Measurements from ENCODE around the gene PGC.

Gene PGC

DNA sequence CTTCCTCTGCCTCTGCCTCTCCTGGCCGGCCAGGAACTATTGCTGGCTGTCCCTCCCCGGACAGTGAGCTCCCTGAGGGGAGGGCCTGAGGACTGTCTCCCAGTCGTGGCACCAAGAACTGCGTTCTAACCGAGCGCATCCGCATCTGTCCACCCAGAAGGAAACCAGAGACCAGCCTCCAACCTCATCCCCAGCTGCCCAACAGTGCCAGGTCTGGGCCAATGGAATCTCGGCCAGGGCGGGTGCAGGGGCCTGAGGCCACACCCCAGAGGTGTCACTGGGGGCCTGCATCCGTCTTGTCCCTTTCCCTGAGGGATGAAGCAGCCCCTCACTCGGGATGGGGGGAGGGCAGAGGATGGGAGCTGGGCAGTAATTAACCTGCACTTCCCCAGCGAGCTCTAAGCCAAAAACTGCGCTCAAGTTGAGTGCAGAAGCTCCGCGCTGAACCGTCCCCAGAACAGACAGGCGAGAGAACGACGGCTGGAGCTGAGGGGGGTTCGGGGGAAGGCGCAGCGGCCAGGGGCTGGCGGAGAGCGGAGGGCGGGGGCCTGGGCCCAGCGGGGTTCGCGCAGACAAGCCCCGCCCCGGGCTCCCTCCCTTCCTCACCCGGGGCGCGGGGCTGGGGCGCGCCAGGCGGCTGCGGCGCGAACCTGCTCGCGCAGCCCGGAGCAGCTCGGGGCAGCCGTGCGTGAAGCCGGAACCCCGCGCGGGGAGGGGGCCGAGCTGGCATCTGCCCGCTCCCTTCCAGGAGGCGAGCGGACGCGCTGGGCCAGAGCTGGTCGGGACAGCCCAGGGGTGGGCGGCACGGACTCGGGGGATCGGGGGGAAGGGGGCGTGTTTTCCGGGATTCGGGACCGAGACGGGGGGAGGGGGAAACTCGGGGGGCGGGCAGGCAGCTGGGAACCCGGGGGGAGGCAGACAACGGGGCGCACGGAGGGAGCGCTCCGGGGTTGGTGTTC lies 13.2 kb downstream of the PGC start:
- TF ChIP-seq, protein P1, sequence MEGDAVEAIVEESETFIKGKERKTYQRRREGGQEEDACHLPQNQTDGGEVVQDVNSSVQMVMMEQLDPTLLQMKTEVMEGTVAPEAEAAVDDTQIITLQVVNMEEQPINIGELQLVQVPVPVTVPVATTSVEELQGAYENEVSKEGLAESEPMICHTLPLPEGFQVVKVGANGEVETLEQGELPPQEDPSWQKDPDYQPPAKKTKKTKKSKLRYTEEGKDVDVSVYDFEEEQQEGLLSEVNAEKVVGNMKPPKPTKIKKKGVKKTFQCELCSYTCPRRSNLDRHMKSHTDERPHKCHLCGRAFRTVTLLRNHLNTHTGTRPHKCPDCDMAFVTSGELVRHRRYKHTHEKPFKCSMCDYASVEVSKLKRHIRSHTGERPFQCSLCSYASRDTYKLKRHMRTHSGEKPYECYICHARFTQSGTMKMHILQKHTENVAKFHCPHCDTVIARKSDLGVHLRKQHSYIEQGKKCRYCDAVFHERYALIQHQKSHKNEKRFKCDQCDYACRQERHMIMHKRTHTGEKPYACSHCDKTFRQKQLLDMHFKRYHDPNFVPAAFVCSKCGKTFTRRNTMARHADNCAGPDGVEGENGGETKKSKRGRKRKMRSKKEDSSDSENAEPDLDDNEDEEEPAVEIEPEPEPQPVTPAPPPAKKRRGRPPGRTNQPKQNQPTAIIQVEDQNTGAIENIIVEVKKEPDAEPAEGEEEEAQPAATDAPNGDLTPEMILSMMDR (IDR thresholded peaks at IDR 0.05), result no peak

DNA sequence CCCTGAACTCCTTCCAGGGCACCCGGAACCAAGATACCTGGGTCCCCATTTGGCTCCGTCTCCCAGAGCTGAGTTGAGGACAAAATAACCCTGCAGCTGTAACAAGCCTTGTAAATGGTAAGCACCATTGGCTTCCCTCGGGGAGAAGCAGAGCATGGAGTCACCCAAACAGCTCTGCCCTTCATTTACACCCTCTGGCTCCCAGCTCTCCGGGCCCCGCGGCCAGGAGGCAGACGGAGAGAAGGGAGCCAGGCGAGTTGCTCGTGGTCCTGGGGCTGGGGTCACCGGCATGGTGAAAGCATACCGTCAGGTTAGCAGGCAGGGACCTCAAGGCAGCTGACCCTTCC lies 13.9 kb downstream of the PGC start:
- TF ChIP-seq, protein P1 (IDR thresholded peaks at IDR 0.05), result no peak

DNA sequence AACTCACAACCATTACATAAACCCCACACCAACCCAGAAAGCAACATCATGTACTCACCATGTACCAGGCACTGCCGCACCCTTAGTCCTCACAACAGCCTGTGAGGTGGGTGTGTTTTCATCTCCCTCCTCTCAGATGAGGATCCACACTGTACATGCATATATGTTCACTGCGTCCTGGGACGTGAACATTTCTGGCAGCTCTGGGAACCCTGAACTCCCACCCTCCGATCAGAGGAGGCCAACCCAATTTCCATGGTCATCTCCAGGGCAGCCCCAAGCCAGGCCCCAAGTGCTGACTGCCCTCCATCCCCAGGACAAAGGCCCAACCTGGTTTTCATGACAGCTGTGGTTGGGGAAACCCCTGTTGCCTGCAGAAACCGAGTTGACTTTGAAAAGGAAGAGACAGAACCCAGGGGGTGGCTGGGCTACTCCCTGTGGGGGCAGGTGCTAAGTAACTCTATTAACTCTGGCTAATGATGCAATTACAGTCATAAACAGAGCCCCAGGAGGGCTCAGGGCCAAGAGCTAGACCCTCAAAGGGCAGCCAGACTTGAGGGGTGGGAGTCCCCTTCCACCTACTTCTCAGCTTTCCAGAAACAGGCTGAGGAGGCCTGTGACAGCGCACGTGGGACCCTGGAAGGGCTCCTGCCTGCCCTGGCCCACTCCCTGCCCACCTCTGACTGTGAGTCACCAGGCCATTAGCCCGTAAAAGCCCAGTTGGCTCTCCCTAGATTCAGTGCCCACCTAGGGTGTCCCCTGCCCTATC lies 14.4 kb downstream of the PGC start:
- TF ChIP-seq, protein P1 (IDR thresholded peaks at IDR 0.05), result no peak

DNA sequence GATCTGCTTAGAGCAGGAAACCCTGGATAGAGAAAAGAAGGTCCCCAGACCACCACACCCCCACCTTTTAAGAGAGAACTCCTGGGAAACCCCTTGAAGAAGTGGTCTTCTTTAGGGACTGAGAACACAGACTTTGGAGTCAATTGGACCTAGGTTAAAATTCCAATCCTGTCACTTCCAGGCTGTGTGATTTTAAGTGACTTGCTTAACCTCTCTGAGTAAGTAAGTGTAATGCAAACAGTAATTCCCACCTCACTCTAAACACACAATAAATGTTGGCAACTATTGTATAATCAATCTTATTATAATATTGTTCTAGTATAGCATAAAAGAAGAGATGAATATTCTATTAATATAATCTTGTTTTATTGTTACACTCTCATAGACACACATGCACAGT lies 15.0 kb downstream of the PGC start:
- TF ChIP-seq, protein P1 (IDR thresholded peaks at IDR 0.05), result no peak

DNA sequence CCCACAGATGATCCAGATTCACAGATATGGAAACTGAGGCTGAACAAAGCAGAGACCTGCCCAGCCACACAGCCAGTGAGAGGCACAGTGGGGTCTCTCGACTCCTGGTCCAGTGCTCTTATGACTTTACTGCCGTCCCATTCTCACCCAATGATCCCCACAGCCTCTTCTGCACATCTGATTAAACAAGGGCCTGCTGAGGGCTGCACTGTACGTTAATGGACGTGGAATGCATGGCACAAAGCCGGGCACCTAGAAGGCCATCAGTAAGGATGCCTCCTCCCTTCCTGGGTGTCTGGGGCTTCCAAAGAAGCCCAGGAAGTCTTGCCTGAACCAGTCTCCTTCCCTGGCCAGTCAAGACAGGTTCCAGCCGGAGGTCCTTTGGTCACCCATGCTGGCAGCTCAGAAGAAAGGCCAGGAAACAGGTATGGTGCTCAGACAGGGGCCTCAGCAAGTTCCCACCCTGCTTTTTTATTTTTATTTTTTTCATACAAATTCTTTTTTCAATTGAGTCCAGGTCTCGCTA lies 15.6 kb downstream of the PGC start:
- TF ChIP-seq, protein P1 (IDR thresholded peaks at IDR 0.05), result no peak

DNA sequence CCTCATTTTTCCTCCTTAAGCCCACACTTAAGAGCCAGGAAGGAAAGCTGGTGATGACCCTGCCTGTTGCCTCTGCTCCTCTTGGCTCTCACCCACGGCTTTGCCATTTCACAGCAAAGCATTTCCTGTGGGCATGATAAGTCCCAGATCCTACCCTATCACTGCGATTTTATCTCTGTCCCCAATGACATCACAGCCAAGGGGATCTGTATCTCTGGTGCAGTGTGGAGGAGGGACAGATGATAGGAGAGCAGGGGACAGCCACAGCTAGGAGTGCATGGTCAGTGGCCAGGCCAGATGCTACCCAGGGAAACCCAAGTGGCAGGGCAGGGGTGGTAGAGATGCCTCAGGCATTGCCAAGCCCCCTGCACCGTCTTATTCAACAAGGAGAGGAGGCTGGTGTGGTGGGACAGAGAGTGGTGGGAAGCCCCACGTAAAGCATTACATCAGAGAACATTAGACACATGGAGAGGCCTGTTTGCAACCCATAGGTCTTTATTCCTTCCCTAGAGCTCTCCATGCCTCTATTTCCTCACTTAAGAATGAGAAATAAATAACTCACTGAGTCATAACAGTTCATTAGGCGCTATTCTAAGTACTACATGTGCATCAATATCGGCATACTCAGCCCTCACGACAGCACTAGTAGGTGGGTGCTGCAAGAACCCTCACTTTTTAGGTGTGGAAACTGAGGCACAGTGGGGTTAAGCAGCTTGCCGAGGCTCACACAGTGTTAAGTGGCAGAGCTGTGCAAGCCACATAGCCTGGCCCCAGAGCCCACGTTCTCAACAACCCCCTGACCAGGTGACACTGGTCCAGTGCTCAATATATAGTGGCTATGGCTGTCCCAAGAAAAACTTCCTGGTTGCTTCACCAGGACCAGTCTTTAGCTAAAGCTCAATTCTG lies 16.4 kb downstream of the PGC start:
- TF ChIP-seq, protein P1 (IDR thresholded peaks at IDR 0.05), result no peak

DNA sequence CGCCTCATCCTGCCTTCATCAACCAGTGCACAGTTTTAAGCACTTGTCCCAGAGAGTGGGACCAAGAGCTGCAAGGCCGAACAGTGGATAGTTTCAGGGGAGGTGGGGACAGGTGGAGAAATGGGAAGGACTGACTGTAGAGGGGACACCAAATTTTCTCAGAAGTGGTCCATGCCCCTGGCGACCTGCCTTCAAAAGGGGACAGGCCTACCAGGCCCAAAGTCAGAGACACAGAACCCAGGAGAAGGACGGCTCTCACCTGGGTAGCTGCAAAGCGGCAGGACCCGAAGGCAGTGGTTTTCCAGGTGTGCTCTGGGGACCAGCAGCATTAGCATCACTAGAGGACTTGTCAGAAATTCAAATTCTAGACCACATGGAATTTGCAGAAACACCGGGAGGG lies 17.6 kb downstream of the PGC start:
- TF ChIP-seq, protein P1 (IDR thresholded peaks at IDR 0.05), result no peak
